Loucy (cell line): Measurements from ENCODE around the gene ITGB5.

Experiments
- EZH2phosphoT487 ChIP-seq: fragments of 200-600 bp; IDR thresholded peaks from 2 replicates; pipeline ENCODE4 v1.6.1; 2018; ENCODE audit warnings: antibody characterized with exemption, mild to moderate bottlenecking, moderate library complexity, borderline replicate concordance
- TF ChIP-seq, protein P1 (sequence below): fragments of 200-600 bp; sonication (generic); conservative IDR thresholded peaks from 2 replicates; pipeline ENCODE4 v1.5.1; 2014; ENCODE audit warnings: mild to moderate bottlenecking, antibody characterized with exemption, low read length

- TF ChIP-seq, protein P1, sequence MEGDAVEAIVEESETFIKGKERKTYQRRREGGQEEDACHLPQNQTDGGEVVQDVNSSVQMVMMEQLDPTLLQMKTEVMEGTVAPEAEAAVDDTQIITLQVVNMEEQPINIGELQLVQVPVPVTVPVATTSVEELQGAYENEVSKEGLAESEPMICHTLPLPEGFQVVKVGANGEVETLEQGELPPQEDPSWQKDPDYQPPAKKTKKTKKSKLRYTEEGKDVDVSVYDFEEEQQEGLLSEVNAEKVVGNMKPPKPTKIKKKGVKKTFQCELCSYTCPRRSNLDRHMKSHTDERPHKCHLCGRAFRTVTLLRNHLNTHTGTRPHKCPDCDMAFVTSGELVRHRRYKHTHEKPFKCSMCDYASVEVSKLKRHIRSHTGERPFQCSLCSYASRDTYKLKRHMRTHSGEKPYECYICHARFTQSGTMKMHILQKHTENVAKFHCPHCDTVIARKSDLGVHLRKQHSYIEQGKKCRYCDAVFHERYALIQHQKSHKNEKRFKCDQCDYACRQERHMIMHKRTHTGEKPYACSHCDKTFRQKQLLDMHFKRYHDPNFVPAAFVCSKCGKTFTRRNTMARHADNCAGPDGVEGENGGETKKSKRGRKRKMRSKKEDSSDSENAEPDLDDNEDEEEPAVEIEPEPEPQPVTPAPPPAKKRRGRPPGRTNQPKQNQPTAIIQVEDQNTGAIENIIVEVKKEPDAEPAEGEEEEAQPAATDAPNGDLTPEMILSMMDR, result no peak
- TF ChIP-seq EZH2phosphoT487, result no peak
These were observed 19.7 kb downstream of the ITGB5 start for GRCh38 chr3:124867511-124867910.
